Renal cortex interstitium (tissue), 11 donors: ENCODE results near the gene PLAC1. TPM values are rescaled to one million over a fixed set of nuclear protein-coding genes. Genes with fewer than 3 reads are reported as not detected.
A peak's percentile ranks its signal among the peaks of the same experiment; 100 is the strongest.

Experiments
- DNase-seq, 11 donors: peaks; one replicate each; pipeline ENCODE4 v3.0.0-alpha.2; 2013; ENCODE audit warnings: low read depth in 9 of 11, low spot score in 4 of 11; ENCODE audit errors: extremely low read depth in 1 of 11
- polyA plus RNA-seq, 3 donors: library from polyadenylated mRNA; unstranded; fragments of 120-200 nt; gene quantifications; one replicate each; pipeline ENCODE4 v1.2.1, GENCODE V29; 2013; ENCODE audit not compliant: insufficient read length in 3 of 3

PLAC1 gene
- polyA plus RNA-seq, 3 donors: 4.2 to 7.8 (median 6.4) TPM

- no peak for DNase-seq
Observed at GRCh38 chrX:134526399-134526798, 131.9 kb downstream of the PLAC1 start.

GRCh38 chrX:134525086-134525792 is 133.0 kb downstream of the PLAC1 start:
- DNase-seq: no peak

- DNase-seq: no peak
Observed at GRCh38 chrX:134524181-134524580, 134.1 kb downstream of the PLAC1 start.

- DNase-seq: peak in 3 of 11 donors; percentile 40 to 60 (median 49)
Observed at GRCh38 chrX:134520860-134521390, 137.3 kb downstream of the PLAC1 start.

Other genes starting within 250 kb of the PLAC1 start
- 10 to 100 TPM; 43.2 to 52.2 (median 43.5) TPM for gene HPRT1, start 198.3 kb downstream of the PLAC1 start, polyA plus RNA-seq
- 10 to 100 TPM; 35.4 to 44.8 (median 40.6) TPM for gene PABIR2, start 138.7 kb upstream of the PLAC1 start, polyA plus RNA-seq